Activated CD4-positive, alpha-beta T cell treated with anti-CD3 and anti-CD28 coated beads for 36 hours (primary cell): ENCODE data around the gene PSG11. TPM values are rescaled to one million over a fixed set of nuclear protein-coding genes. Genes with fewer than 3 reads are reported as not detected.
"Not testable (repeated sequence)": the region's sequence is repeated elsewhere in the genome, so short reads cannot be mapped to it uniquely, and the experiment has no call there.

ENCODE experiments used
- ATAC-seq: fragments of 200-7000 bp; cut with Tn5 transposase; one replicate; pipeline ENCODE4 v1.10.0; 2021; ENCODE audit warnings: mild to moderate bottlenecking, moderate library complexity
- CTCF ChIA-PET: fragments of 350-600 bp; sonication (Branson Sonifier 250); formaldehyde crosslinking; loops from one replicate; lab custom pipeline; 2021; ENCODE audit warnings: antibody characterized with exemption; lab: Charles Lee
- POLR2A ChIA-PET: fragments of 350-600 bp; sonication (Branson Sonifier 250); formaldehyde crosslinking; loops from one replicate; lab custom pipeline; 2021; ENCODE audit warnings: antibody characterized with exemption, inconsistent platforms; lab: Charles Lee
- DNase-seq: peaks from one replicate; pipeline ENCODE4 v3.0.0-alpha.2; 2020
- H3K27ac Mint-ChIP-seq: one replicate; pipeline ENCODE4 v1.8.0; 2021; ENCODE audit warnings: mixed read lengths
- H3K27me3 Mint-ChIP-seq: one replicate; pipeline ENCODE4 v1.8.0; 2021; ENCODE audit warnings: mixed read lengths
- H3K36me3 Mint-ChIP-seq: one replicate; pipeline ENCODE4 v1.8.0; 2021; ENCODE audit warnings: low read depth, mixed read lengths
- H3K4me1 Mint-ChIP-seq: one replicate; pipeline ENCODE4 v1.8.0; 2021; ENCODE audit warnings: mixed read lengths
- H3K4me3 Mint-ChIP-seq: one replicate; pipeline ENCODE4 v1.8.0; 2021; ENCODE audit warnings: mild to moderate bottlenecking, moderate library complexity, mixed read lengths
- H3K9me3 Mint-ChIP-seq: one replicate; pipeline ENCODE4 v1.8.0; 2021; ENCODE audit warnings: low read depth, mixed read lengths
- intact Hi-C, 2 experiments: fragments of 100-400 bp; cut with DNase I in 1 of 2; cut with micrococcal nuclease in 1 of 2; formaldehyde crosslinking; loops; one replicate each; pipeline versions ENCODE4 v1.14.2 to v1.15.1; 2022 to 2024; cut with DNase I, micrococcal nuclease
- total RNA-seq, 2 experiments: library from RNA; stranded (reverse); gene quantifications; one replicate each; pipeline ENCODE4 v1.2.3, GENCODE V29; 2021

Gene PSG11
- total RNA-seq, 2 experiments from 2014 or later, result not detected

GRCh38 chr19:43027061-43027460 lies 792 bp upstream of the PSG11 start:
- POLR2A ChIA-PET, H3K27ac Mint-ChIP-seq, H3K9me3 Mint-ChIP-seq, H3K36me3 Mint-ChIP-seq, intact Hi-C loops, H3K27me3 Mint-ChIP-seq, H3K4me3 Mint-ChIP-seq, CTCF ChIA-PET, H3K4me1 Mint-ChIP-seq, ATAC-seq, DNase-seq: not testable (repeated sequence)

GRCh38 chr19:43022098-43022497 lies 4.2 kb downstream of the PSG11 start:
- POLR2A ChIA-PET, intact Hi-C loops, H3K4me1 Mint-ChIP-seq, H3K27ac Mint-ChIP-seq, H3K36me3 Mint-ChIP-seq, CTCF ChIA-PET, ATAC-seq, H3K4me3 Mint-ChIP-seq, H3K27me3 Mint-ChIP-seq, H3K9me3 Mint-ChIP-seq, DNase-seq: not testable (repeated sequence)

- H3K9me3 Mint-ChIP-seq, H3K27ac Mint-ChIP-seq, intact Hi-C loops, H3K36me3 Mint-ChIP-seq, DNase-seq, H3K4me1 Mint-ChIP-seq, H3K4me3 Mint-ChIP-seq, H3K27me3 Mint-ChIP-seq, POLR2A ChIA-PET, ATAC-seq, CTCF ChIA-PET: not testable (repeated sequence)
Measured at GRCh38 chr19:43021629-43022028, 4.6 kb downstream of the PSG11 start.

GRCh38 chr19:43019588-43019987 lies 6.7 kb downstream of the PSG11 start:
- H3K27ac Mint-ChIP-seq, H3K4me1 Mint-ChIP-seq, H3K9me3 Mint-ChIP-seq, H3K4me3 Mint-ChIP-seq, H3K27me3 Mint-ChIP-seq, ATAC-seq, intact Hi-C loops, CTCF ChIA-PET, POLR2A ChIA-PET, H3K36me3 Mint-ChIP-seq: not testable (repeated sequence)
- DNase-seq, result peak; percentile 6

GRCh38 chr19:43005841-43006240 lies 20.4 kb downstream of the PSG11 start:
- H3K4me3 Mint-ChIP-seq, H3K4me1 Mint-ChIP-seq, CTCF ChIA-PET, ATAC-seq, H3K27ac Mint-ChIP-seq, POLR2A ChIA-PET, H3K9me3 Mint-ChIP-seq, DNase-seq, intact Hi-C loops, H3K36me3 Mint-ChIP-seq: not testable (repeated sequence)
- H3K27me3 Mint-ChIP-seq, result peaks cover 21% of the 10 kb centered on the region

GRCh38 chr19:43004846-43005245 lies 21.4 kb downstream of the PSG11 start:
- H3K36me3 Mint-ChIP-seq, CTCF ChIA-PET, ATAC-seq, POLR2A ChIA-PET, intact Hi-C loops, H3K9me3 Mint-ChIP-seq, H3K27ac Mint-ChIP-seq, H3K4me3 Mint-ChIP-seq, H3K4me1 Mint-ChIP-seq, DNase-seq: not testable (repeated sequence)
- H3K27me3 Mint-ChIP-seq, result peaks cover 18% of the 10 kb centered on the region

- H3K4me3 Mint-ChIP-seq, H3K27ac Mint-ChIP-seq, H3K27me3 Mint-ChIP-seq, POLR2A ChIA-PET, H3K4me1 Mint-ChIP-seq, ATAC-seq, CTCF ChIA-PET, DNase-seq, H3K9me3 Mint-ChIP-seq, intact Hi-C loops, H3K36me3 Mint-ChIP-seq: not testable (repeated sequence)
Measured at GRCh38 chr19:43003634-43004033, 22.6 kb downstream of the PSG11 start.

GRCh38 chr19:43002948-43003347 lies 23.3 kb downstream of the PSG11 start:
- H3K4me3 Mint-ChIP-seq, H3K27me3 Mint-ChIP-seq, intact Hi-C loops, H3K27ac Mint-ChIP-seq, H3K36me3 Mint-ChIP-seq, H3K9me3 Mint-ChIP-seq, DNase-seq, CTCF ChIA-PET, H3K4me1 Mint-ChIP-seq, POLR2A ChIA-PET, ATAC-seq: not testable (repeated sequence)

GRCh38 chr19:42996161-42996560 lies 30.1 kb downstream of the PSG11 start:
- H3K27me3 Mint-ChIP-seq, H3K4me3 Mint-ChIP-seq, H3K27ac Mint-ChIP-seq, intact Hi-C loops, DNase-seq, H3K9me3 Mint-ChIP-seq, ATAC-seq, CTCF ChIA-PET, H3K36me3 Mint-ChIP-seq, POLR2A ChIA-PET, H3K4me1 Mint-ChIP-seq: not testable (repeated sequence)

GRCh38 chr19:42992029-42992604 lies 34.2 kb downstream of the PSG11 start:
- DNase-seq, H3K4me3 Mint-ChIP-seq, H3K9me3 Mint-ChIP-seq, H3K27ac Mint-ChIP-seq, intact Hi-C loops, H3K4me1 Mint-ChIP-seq, ATAC-seq, CTCF ChIA-PET, H3K27me3 Mint-ChIP-seq, POLR2A ChIA-PET, H3K36me3 Mint-ChIP-seq: not testable (repeated sequence)

- Mint-ChIP-seq H3K4me3 (no peak overlapping the region), H3K4me1 (no peaks in the 10 kb centered on the region), H3K36me3 (no peaks in the 10 kb centered on the region), H3K9me3 (no peaks in the 10 kb centered on the region), H3K27ac (no peak overlapping the region), H3K27me3 (peaks cover 15% of the 10 kb centered on the region)
- ChIA-PET POLR2A (no interaction called here), CTCF (no interaction called here)
- intact Hi-C loops, result no loop called here
- ATAC-seq (no peak), DNase-seq (no peak)
Measured at GRCh38 chr19:42989851-42990250, 36.4 kb downstream of the PSG11 start.

GRCh38 chr19:42989186-42989585 lies 37.1 kb downstream of the PSG11 start:
- H3K27ac Mint-ChIP-seq, DNase-seq, intact Hi-C loops, ATAC-seq, H3K36me3 Mint-ChIP-seq, CTCF ChIA-PET, POLR2A ChIA-PET, H3K4me1 Mint-ChIP-seq, H3K4me3 Mint-ChIP-seq, H3K9me3 Mint-ChIP-seq: not testable (repeated sequence)
- H3K27me3 Mint-ChIP-seq, result peaks cover 15% of the 10 kb centered on the region
